SK-N-SH treated with all-trans-retinoic acid at 6 μM for 48 hours (cell line): ENCODE data around the gene FXYD2.

Experiments used
- ATAC-seq: fragments of 200-7000 bp; cut with Tn5 transposase; 3 replicates; pipeline ENCODE4 v1.9.1; 2020; ENCODE audit warnings: mild to moderate bottlenecking, moderate library complexity
- ARNTL ChIP-seq: fragments of 450-650 bp; formaldehyde crosslinking; IDR thresholded peaks from 2 replicates; pipeline ENCODE4 v1.5.0; 2020; ENCODE audit warnings: low read depth, mild to moderate bottlenecking, moderate library complexity, borderline replicate concordance
- BACH2 ChIP-seq: fragments of 250-450 bp; sonication (Bioruptor Pico); IDR thresholded peaks from 2 replicates; pipeline ENCODE4 v1.9.0; 2021; ENCODE audit warnings: mild to moderate bottlenecking, borderline replicate concordance
- CREB5 ChIP-seq: fragments of 250-450 bp; sonication (Bioruptor Pico); IDR thresholded peaks from 2 replicates; pipeline ENCODE4 v1.5.1; 2020; ENCODE audit warnings: low read depth, mild to moderate bottlenecking, moderate library complexity
- CSDC2 ChIP-seq: fragments of 250-450 bp; sonication (Bioruptor Pico); IDR thresholded peaks from 2 replicates; pipeline ENCODE4 v1.5.0; 2020; ENCODE audit warnings: mild to moderate bottlenecking, moderate library complexity
- CSRNP3 ChIP-seq: fragments of 250-450 bp; sonication (Bioruptor Pico); IDR thresholded peaks from 2 replicates; pipeline ENCODE4 v1.5.1; 2021; ENCODE audit warnings: mild to moderate bottlenecking, moderate library complexity
- ESRRG ChIP-seq: fragments of 250-450 bp; sonication (Bioruptor Pico); IDR thresholded peaks from 2 replicates; pipeline ENCODE4 v1.6.1; 2021; ENCODE audit warnings: mild to moderate bottlenecking
- GLIS3 ChIP-seq: fragments of 250-450 bp; sonication (Bioruptor Pico); IDR thresholded peaks from 2 replicates; pipeline ENCODE4 v1.5.0; 2020; ENCODE audit warnings: mild to moderate bottlenecking, moderate library complexity
- OSR1 ChIP-seq: fragments of 250-450 bp; sonication (Bioruptor Pico); IDR thresholded peaks from 2 replicates; pipeline ENCODE4 v1.8.0; 2022; ENCODE audit warnings: moderate library complexity, mild to moderate bottlenecking, inconsistent platforms
- PATZ1 ChIP-seq: fragments of 250-450 bp; sonication (Bioruptor Pico); IDR thresholded peaks from 2 replicates; pipeline ENCODE4 v1.8.0; 2020; ENCODE audit warnings: mild to moderate bottlenecking, moderate library complexity, borderline replicate concordance
- PPARA ChIP-seq: fragments of 250-450 bp; sonication (Bioruptor Pico); IDR thresholded peaks from 2 replicates; pipeline ENCODE4 v1.5.0; 2020; ENCODE audit warnings: mild to moderate bottlenecking, borderline replicate concordance
- RARB ChIP-seq: fragments of 250-450 bp; sonication (Bioruptor Pico); IDR thresholded peaks from 2 replicates; pipeline ENCODE4 v1.8.0; 2021; ENCODE audit warnings: mild to moderate bottlenecking, moderate library complexity
- SNAI2 ChIP-seq: fragments of 250-450 bp; sonication (Bioruptor Pico); IDR thresholded peaks from 2 replicates; pipeline ENCODE4 v1.5.0; 2020; ENCODE audit warnings: mild to moderate bottlenecking, moderate library complexity
- TCF4 ChIP-seq: fragments of 250-450 bp; sonication (Bioruptor Pico); IDR thresholded peaks from 2 replicates; pipeline ENCODE4 v1.8.0; 2021; ENCODE audit warnings: mild to moderate bottlenecking, moderate library complexity, borderline replicate concordance
- TOX ChIP-seq: fragments of 250-450 bp; sonication (Bioruptor Pico); IDR thresholded peaks from 2 replicates; pipeline ENCODE4 v1.8.0; 2021; ENCODE audit warnings: mild to moderate bottlenecking, moderate library complexity, borderline replicate concordance
- TSHZ2 ChIP-seq: fragments of 250-450 bp; sonication (Bioruptor Pico); IDR thresholded peaks from 2 replicates; pipeline ENCODE4 v1.5.0; 2020; ENCODE audit warnings: mild to moderate bottlenecking, moderate library complexity
- ZC3H10 ChIP-seq: fragments of 250-450 bp; sonication (Bioruptor Pico); IDR thresholded peaks from 2 replicates; pipeline ENCODE4 v1.5.1; 2021; ENCODE audit warnings: mild to moderate bottlenecking, moderate library complexity
- ZFP30 ChIP-seq: fragments of 450-650 bp; formaldehyde crosslinking; IDR thresholded peaks from 2 replicates; pipeline ENCODE4 v1.5.0; 2022; ENCODE audit warnings: mild to moderate bottlenecking, moderate library complexity
- ZNF565 ChIP-seq: fragments of 450-650 bp; formaldehyde crosslinking; conservative IDR thresholded peaks from 2 replicates; pipeline ENCODE4 v1.5.0; 2020; ENCODE audit warnings: low read depth, mild to moderate bottlenecking, moderate library complexity
- ZNF70 ChIP-seq: fragments of 450-650 bp; formaldehyde crosslinking; IDR thresholded peaks from 2 replicates; pipeline ENCODE4 v1.5.0; 2020; ENCODE audit warnings: mild to moderate bottlenecking, moderate library complexity
- ZNF8 ChIP-seq: fragments of 450-650 bp; formaldehyde crosslinking; IDR thresholded peaks from 2 replicates; pipeline ENCODE4 v1.5.0; 2020; ENCODE audit warnings: mild to moderate bottlenecking, moderate library complexity
- TF ChIP-seq, protein P1 (sequence below): fragments of 250-450 bp; sonication (Bioruptor Pico); IDR thresholded peaks from 2 replicates; pipeline ENCODE4 v1.8.0; 2021; ENCODE audit warnings: low read depth, mild to moderate bottlenecking, moderate library complexity, borderline replicate concordance

FXYD2 gene

GRCh38 chr11:117855912-117856651 lies 31.5 kb upstream of the FXYD2 start:
- no peak for ATAC-seq
- TF ChIP-seq RARB (no peak), TCF4 (no peak), ZNF565 (no peak)

DNA sequence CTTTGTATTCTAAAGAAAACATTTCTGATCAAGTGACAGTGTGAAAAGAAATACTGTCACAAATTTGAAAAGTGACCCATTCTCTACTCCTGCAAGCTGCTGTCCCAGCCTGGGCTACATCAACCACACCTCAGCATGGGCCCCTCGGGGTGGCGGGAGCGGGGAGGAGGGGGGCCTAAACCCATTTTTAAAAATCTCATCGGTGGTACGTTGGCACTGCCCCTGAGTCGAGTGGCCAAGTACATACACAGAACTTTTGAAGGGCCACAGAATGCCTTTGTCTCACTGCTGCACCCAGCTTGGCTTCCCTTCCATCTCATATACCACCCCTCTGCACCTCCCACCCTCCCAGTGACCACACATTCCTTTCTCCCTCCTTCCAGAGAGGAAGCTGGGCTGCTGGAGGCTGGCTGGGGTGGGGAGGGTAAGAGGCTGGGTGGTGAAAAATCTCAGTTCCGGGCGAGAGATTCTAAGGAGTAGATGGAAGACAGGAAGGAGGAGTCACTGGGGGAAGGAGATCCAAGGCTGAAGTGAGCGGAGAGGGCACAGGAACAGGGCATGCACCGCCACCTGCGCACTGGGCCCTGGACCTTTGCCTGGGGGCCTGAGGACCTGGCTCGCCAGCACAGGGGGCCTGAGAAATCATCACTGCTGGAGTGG lies 30.8 kb upstream of the FXYD2 start:
- TF ChIP-seq ESRRG (CRISPR knock-in tag): no peak
- TF ChIP-seq ZC3H10: no peak
- TF ChIP-seq ZFP30 (CRISPR knock-in tag): no peak
- no peak for TF ChIP-seq SNAI2 (CRISPR knock-in tag)
- no peak for TF ChIP-seq GLIS3
- no peak for TF ChIP-seq CSDC2 (CRISPR knock-in tag)
- no peak for TF ChIP-seq ZNF70 (CRISPR knock-in tag)
- TF ChIP-seq TSHZ2 (CRISPR knock-in tag): no peak
- TF ChIP-seq PATZ1 (CRISPR knock-in tag): no peak
- no peak for TF ChIP-seq CSRNP3 (CRISPR knock-in tag)
- no peak for ATAC-seq

DNA sequence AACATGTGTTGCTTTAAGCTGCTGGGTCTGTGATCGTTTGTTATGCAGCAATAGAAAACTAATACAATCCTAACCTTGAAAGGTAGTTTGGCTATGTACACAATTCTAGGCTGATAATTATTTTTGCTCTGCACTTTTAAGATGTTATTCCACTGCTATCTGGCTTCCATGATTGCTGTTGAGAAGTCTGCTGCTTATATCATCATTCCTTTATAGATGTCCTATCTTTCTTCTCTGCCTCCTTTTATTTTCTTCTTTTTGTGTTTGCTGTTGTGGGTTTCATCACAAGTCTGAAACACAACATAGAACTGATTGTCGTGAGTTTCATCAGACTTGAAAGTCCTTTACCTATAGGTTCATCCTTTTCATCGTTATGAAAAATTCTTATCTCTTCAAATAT lies 27.8 kb upstream of the FXYD2 start:
- ATAC-seq: no peak
- TF ChIP-seq OSR1 (CRISPR knock-in tag) (no peak), BACH2 (CRISPR knock-in tag) (no peak), ARNTL (CRISPR knock-in tag) (no peak), RARB (no peak), ZC3H10 (no peak), TCF4 (no peak), ZNF565 (no peak), ZNF8 (CRISPR knock-in tag) (no peak), ZNF70 (CRISPR knock-in tag) (no peak), ESRRG (CRISPR knock-in tag) (no peak), CSRNP3 (CRISPR knock-in tag) (no peak), PPARA (no peak), ZFP30 (CRISPR knock-in tag) (no peak), CREB5 (no peak), PATZ1 (CRISPR knock-in tag) (no peak), TOX (CRISPR knock-in tag) (no peak), GLIS3 (no peak)
- TF ChIP-seq, protein P1, sequence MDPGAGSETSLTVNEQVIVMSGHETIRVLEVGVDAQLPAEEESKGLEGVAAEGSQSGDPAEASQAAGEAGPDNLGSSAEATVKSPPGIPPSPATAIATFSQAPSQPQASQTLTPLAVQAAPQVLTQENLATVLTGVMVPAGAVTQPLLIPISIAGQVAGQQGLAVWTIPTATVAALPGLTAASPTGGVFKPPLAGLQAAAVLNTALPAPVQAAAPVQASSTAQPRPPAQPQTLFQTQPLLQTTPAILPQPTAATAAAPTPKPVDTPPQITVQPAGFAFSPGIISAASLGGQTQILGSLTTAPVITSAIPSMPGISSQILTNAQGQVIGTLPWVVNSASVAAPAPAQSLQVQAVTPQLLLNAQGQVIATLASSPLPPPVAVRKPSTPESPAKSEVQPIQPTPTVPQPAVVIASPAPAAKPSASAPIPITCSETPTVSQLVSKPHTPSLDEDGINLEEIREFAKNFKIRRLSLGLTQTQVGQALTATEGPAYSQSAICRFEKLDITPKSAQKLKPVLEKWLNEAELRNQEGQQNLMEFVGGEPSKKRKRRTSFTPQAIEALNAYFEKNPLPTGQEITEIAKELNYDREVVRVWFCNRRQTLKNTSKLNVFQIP: no peak
